SU-DHL-6 (cell line): ENCODE results near the gene CCDC68.

Experiments
- H2AFZ ChIP-seq: fragments of 200-600 bp; sonication (generic); 2 replicates; pipeline ENCODE4 v1.6.1; 2014; ENCODE audit warnings: low read depth, mild to moderate bottlenecking, moderate library complexity, mixed read lengths, antibody characterized with exemption, low read length; ENCODE audit not compliant: severe bottlenecking
- H3F3A ChIP-seq: fragments of 200-600 bp; shearing (Covaris generic); 2 replicates; pipeline ENCODE4 v1.6.0; 2016; ENCODE audit warnings: antibody characterized with exemption, mild to moderate bottlenecking; ENCODE audit not compliant: insufficient read depth
- H3K27ac ChIP-seq: fragments of 200-600 bp; sonication (generic); 2 replicates; pipeline ENCODE4 v1.5.1; 2016; ENCODE audit warnings: low read depth, mild to moderate bottlenecking, low read length, moderate library complexity, mixed read lengths
- H3K27me3 ChIP-seq: fragments of 200-600 bp; sonication (generic), shearing (Covaris generic); 2 replicates; pipeline ENCODE4 v1.6.0; 2014; ENCODE audit warnings: mild to moderate bottlenecking, low read length
- H3K36me3 ChIP-seq: fragments of 200-600 bp; sonication (generic); 2 replicates; pipeline ENCODE4 v1.6.1; 2014; ENCODE audit warnings: mild to moderate bottlenecking, low read length, mixed read lengths
- H3K4me2 ChIP-seq: fragments of 300-600, 200-600 bp; shearing (Covaris generic), sonication (generic); 2 replicates; pipeline ENCODE4 v1.6.0; 2014; ENCODE audit warnings: low read length, low read depth, mild to moderate bottlenecking; ENCODE audit not compliant: poor library complexity, severe bottlenecking
- H3K4me3 ChIP-seq: fragments of 200-600 bp; sonication (generic); 2 replicates; pipeline ENCODE4 v1.5.1; 2014; ENCODE audit warnings: antibody characterized with exemption, low read length, mild to moderate bottlenecking, mixed read lengths; ENCODE audit not compliant: insufficient read depth, poor library complexity, severe bottlenecking
- H3K79me2 ChIP-seq: fragments of 200-600 bp; sonication (generic); 2 replicates; pipeline ENCODE4 v1.6.1; 2014; ENCODE audit warnings: mild to moderate bottlenecking, low read length, moderate library complexity; ENCODE audit not compliant: insufficient read depth
- H3K9ac ChIP-seq: fragments of 200-600 bp; sonication (generic); 2 replicates; pipeline ENCODE4 v1.7.0; 2014; ENCODE audit warnings: mild to moderate bottlenecking, low read length
- H3K9me2 ChIP-seq: fragments of 200-600 bp; sonication (generic); replicated peaks from 2 replicates; pipeline ENCODE4 v1.6.1; 2014; ENCODE audit warnings: low read length; ENCODE audit not compliant: insufficient read depth
- H3K9me3 ChIP-seq: fragments of 200-600 bp; sonication (generic); 2 replicates; pipeline ENCODE4 v1.6.1; 2014; ENCODE audit warnings: low read length, mixed read lengths; ENCODE audit not compliant: insufficient read depth
- H4K20me1 ChIP-seq: fragments of 200-600 bp; sonication (generic); 2 replicates; pipeline ENCODE4 v1.6.1; 2014; ENCODE audit warnings: low read depth, mild to moderate bottlenecking, antibody characterized with exemption, low read length, moderate library complexity, mixed read lengths
- CTCF ChIP-seq: fragments of 200-600 bp; sonication (generic); IDR thresholded peaks from one replicate; pipeline ENCODE4 v1.5.1; 2017; ENCODE audit warnings: antibody characterized with exemption, mild to moderate bottlenecking, low read length, moderate library complexity; ENCODE audit not compliant: insufficient read depth, poor library complexity, severe bottlenecking
- EZH2phosphoT487 ChIP-seq: fragments of 200-600 bp; sonication (generic), shearing (Covaris generic); conservative IDR thresholded peaks from 2 replicates; pipeline ENCODE4 v1.6.1; 2018; ENCODE audit warnings: mild to moderate bottlenecking, antibody characterized with exemption, low read length, moderate library complexity, mixed read lengths

Gene CCDC68

GRCh38 chr18:55002261-55002660 is 43.0 kb upstream of the CCDC68 start:
- no peak overlapping the region for H3K27ac ChIP-seq
- TF ChIP-seq CTCF (no peak), EZH2phosphoT487 (no peak)

GRCh38 chr18:55001394-55002024 is 42.2 kb upstream of the CCDC68 start:
- H3K9me2 ChIP-seq = no peaks in the 10 kb centered on the region
- no peaks in the 10 kb centered on the region for H3K27me3 ChIP-seq
- H3K36me3 ChIP-seq = no peaks in the 10 kb centered on the region
- H3K4me3 ChIP-seq = no peak overlapping the region
- no peak overlapping the region for H2AFZ ChIP-seq
- no peak overlapping the region for H3K27ac ChIP-seq
- H4K20me1 ChIP-seq = no peaks in the 10 kb centered on the region
- TF ChIP-seq CTCF (no peak), EZH2phosphoT487 (no peak)
- no peaks in the 10 kb centered on the region for H3K9me3 ChIP-seq
- no peaks in the 10 kb centered on the region for H3F3A ChIP-seq
- no peaks in the 10 kb centered on the region for H3K79me2 ChIP-seq
- H3K4me2 ChIP-seq = no peak overlapping the region
- H3K9ac ChIP-seq = no peak overlapping the region

More at GRCh38 chr18:55002261-55002660, 43.0 kb upstream of the CCDC68 start:
- Histone ChIP-seq H3K9ac (no peak overlapping the region), H3K36me3 (no peaks in the 10 kb centered on the region), H4K20me1 (no peaks in the 10 kb centered on the region), H3K4me2 (no peak overlapping the region), H3F3A (no peaks in the 10 kb centered on the region), H3K4me3 (no peak overlapping the region), H3K9me3 (no peaks in the 10 kb centered on the region), H3K27me3 (no peaks in the 10 kb centered on the region), H2AFZ (no peak overlapping the region), H3K9me2 (no peaks in the 10 kb centered on the region), H3K79me2 (no peaks in the 10 kb centered on the region)

- H3F3A ChIP-seq = no peaks in the 10 kb centered on the region
- H3K4me3 ChIP-seq = no peak overlapping the region
- no peaks in the 10 kb centered on the region for H3K9me2 ChIP-seq
- H3K36me3 ChIP-seq = no peaks in the 10 kb centered on the region
- H3K27me3 ChIP-seq = no peaks in the 10 kb centered on the region
- no peak for TF ChIP-seq CTCF
- no peak for TF ChIP-seq EZH2phosphoT487
- H3K4me2 ChIP-seq = no peak overlapping the region
- no peaks in the 10 kb centered on the region for H3K9me3 ChIP-seq
- H3K27ac ChIP-seq = no peak overlapping the region
- H3K79me2 ChIP-seq = no peaks in the 10 kb centered on the region
- H4K20me1 ChIP-seq = no peaks in the 10 kb centered on the region
- no peak overlapping the region for H3K9ac ChIP-seq
- no peak overlapping the region for H2AFZ ChIP-seq
Measured at GRCh38 chr18:55000529-55000928, 41.3 kb upstream of the CCDC68 start.
